Activated CD4-positive, alpha-beta T cell treated with anti-CD3 and anti-CD28 coated beads, Interleukin-2, Interleukin-4, amounts not matched to agents 100 ng/mL and 50 ng/mL, durations not matched to agents 16 hours and 8 hours (primary cell): Measurements from ENCODE around the gene ARX.

Experiments used
- DNase-seq: peaks from one replicate; pipeline ENCODE4 v3.0.0-alpha.2; 2020; ENCODE audit warnings: low spot score

The ARX gene

GRCh38 chrX:25016938-25017598 is 1.3 kb upstream of the ARX start:
- DNase-seq = no peak

DNA sequence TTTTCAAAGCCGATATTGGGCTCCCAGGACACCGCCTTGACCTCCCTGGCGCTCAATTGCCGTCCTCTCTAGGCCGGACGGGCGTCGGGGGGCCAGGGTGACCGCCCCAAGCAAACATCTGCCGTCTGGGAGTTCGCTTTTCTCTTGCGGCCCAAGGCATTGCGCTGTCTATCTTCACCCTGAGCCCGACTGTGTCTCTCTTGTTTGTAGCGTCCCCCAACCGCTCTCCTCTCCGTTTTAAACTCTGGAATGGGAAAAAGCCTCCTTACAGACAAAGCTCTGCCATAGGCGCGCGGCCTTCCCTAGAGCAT is 551 bp upstream of the ARX start:
- no peak for DNase-seq

DNA sequence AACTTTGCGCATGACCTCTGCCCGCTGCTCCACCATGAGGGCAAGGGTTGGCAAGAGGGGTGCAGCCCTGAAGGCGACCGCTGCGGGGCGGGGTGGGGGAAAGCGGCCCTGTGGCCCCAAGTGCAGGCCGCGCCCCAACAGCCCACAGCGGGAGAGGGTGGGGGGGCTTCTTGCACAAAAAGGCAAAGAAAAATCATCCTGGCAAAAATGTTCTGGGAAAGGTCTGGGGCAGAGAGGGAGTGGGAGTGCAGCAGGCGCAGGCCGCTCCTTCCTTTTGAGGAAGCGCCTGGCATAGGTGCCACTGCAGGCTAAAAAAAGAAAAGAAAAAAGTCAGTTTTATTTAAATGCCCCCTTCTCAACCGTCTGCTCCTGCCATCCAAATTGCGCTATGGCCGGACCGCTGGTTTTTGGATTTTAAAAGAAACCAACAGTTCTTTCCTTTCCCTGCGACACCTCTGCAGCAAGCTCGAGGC is 1.4 kb downstream of the ARX start:
- DNase-seq = no peak

- DNase-seq = no peak
Measured at GRCh38 chrX:25013632-25014365, 2.0 kb downstream of the ARX start.

- no peak for DNase-seq
Measured at GRCh38 chrX:25012793-25013631, 2.8 kb downstream of the ARX start.

- no peak for DNase-seq
Measured at GRCh38 chrX:25012433-25012735, 3.4 kb downstream of the ARX start.

GRCh38 chrX:25011589-25012432 is 4.0 kb downstream of the ARX start:
- no peak for DNase-seq

DNA sequence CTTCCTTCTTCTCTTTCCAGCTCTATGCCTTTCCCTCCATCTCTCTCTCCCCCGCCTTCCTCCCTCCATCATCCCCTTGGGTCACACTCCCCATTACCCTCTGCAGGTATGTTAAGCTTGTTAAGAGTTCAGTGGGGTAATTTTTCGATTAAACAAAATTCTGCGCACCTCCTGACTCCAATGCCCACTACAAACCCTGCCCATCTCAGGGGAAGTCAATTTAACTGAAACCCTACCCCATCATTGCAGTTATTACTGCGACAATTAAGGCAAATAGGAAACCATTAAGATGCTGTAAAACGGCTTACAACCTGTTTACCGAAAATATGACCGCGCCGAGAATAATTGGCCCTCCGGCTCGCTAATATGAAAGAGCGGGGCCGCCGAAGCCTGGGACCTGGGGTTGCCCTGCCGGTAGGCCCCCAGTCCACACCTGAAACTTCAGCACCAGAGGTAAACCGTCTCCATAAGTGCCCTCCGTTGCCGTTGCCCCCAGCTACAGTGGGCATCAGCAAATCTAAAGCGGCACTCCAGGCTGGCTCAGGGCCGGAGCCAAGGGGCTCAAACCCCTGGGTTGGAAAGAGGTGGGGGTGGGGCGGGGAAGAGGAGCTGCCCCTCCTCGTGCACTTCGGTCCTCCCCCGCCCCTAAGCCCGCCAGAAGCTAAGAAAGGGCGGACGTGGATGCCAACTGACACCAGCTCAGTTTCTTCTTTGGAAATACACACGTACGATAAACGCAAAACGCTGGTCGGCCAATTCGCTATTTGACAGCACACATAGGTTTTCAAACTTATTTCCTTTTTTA is 4.8 kb downstream of the ARX start:
- no peak for DNase-seq

DNA sequence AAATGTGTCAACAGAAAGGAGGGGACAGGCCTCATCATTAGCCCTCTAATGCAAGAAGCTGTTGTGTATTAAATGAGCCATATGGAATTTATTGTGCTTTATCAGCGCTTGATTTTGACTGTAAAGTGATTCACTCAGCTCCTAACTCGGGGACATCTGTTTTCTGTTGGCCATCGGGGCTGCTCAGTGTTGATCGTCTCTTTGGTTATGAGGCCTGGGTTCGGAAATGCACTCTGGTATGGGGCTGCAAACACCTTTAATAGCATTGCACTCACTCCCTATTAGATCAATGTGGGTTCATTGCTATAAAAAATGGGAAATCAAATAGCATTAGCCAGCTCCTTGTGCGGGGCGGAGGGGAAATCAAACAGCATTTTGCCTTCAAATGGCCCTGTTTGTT is 6.4 kb downstream of the ARX start:
- no peak for DNase-seq

DNA sequence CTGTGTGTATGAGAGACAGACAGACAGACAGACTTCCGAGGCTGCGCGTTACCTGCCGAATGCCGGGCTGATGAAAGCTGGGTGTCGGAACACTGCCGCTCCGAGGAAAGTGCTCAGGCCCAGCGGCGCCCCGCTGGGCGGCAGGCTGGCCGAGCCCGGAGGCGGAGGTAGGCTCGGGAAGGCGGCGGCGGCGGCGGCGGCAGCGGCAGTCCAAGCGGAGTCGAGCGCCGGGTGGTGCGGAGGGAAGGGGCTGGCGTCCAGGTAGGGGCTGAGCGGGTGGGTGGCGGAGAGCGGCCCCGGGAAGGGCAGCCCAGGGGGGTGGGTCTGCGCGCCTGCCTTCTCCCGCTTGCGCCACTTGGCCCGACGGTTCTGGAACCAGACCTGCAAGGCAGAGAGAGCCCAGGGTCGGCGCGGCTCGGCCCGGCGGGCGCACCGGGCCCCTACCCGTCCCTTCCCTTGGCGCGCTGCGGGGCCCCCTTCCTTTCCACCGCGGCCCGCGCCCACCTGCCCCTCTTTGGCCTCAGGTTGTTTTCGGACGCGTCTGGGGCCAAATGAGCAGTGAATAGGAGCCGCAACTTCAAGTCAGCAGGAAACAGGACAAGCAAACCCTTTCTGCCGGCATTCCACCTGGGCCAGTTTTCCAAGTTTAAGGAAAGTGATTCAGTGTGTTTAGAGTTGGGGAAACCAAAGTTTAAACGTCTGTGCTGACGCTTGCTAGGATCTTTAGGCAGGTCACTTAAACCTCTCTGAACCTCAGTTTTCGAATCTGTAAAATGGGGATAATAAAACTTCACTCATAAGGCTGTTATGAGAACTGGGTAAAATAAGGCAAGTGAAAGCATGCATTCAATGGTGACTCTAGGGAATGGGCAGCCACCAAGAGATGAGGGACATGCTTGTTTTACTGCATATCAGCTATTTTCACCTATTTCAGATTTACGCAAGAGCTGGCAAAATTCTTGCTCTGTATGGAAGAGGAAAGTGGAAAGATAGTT is 8.4 kb downstream of the ARX start:
- DNase-seq = no peak

GRCh38 chrX:25006586-25007058 is 9.1 kb downstream of the ARX start:
- DNase-seq = no peak

DNA sequence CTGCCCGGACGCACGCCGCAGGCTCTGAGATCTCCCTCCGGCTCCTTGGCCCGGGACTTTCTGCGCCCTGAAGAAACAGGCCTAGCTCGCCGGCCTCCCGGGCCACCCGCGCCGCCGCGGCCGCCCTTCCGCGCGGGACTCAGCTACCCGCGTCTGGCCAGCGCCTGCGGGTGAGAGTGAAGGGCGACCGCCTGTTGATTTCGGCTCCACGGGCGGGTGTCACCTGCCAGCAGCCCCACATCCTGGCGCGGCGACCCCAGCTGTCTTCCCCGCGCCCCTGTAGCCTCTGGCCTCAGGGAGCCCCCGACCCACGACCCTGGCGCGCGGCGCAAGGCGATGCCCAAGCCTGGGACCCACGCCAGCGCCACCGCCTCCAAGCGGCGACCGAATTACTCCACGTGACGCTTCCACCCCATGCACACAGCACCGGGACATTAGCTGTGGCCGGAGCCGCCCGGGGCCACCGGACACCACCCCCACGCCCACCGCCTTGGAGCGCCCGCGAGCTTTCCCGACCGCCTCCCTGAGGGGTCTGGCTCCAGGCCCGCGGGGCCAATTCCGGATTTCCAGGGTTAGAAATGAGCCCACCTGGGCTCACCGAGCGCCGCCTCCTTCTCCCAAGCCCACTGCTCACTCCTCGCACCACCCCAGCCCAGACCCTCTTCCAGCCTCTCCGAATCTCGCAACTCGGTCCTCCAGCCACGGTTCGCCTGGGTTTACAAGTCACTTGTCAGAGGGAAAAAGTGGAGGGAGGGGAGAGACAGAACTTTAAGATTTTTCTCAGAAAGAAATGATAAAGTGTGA is 10.2 kb downstream of the ARX start:
- DNase-seq = no peak

DNA sequence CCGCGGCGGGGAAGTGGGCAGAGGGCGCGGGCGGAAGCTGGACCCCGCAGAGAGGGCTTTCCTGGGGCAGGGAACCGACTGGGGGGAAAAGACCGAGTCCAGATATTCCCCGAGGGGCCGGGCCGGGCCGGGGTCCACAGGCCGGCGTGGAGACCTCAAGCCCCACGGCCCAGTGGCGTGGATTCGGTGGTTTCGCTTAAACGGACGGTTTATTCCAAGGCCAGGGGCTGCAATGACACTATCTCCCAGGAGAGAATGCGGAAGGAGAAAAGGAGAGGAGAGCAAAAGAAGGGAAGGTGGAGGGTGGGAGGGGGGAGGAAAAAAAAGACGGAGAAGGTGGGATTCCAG is 10.8 kb downstream of the ARX start:
- no peak for DNase-seq

- DNase-seq = no peak
Measured at GRCh38 chrX:25004485-25005032, 11.2 kb downstream of the ARX start.

DNA sequence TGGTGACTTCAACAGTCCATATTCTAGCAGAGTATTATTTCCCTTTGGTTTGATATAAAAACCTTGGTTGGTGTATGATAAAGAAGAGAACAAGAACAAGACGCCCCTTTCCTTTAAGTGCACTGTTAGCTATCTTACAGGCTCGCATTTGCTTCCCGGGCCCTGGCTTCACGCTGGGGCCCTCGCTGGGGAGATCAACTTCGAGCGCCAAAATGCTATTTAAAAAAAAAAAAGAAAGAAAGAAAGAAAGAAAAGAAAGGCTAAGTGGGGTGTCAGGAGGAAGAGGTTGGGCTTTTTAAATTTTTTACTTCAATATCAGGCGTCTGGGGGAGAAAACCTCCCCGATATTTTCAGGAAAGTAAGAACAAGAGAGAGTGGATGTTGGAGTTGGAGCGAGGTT is 11.7 kb downstream of the ARX start:
- DNase-seq = no peak

GRCh38 chrX:25003066-25003849 is 12.5 kb downstream of the ARX start:
- DNase-seq = no peak

GRCh38 chrX:25002661-25003020 is 13.1 kb downstream of the ARX start:
- DNase-seq = no peak
